Parathyroid adenoma (tissue), 2 donors: ENCODE results near the gene SAPCD1.
"Not testable (repeated sequence)": the region's sequence is repeated elsewhere in the genome, so short reads cannot be mapped to it uniquely, and the experiment has no call there.

Experiments
- H2AFZ ChIP-seq: fragments of 300-600 bp; sonication (generic); one replicate; pipeline ENCODE4 v1.7.0; 2017; ENCODE audit warnings: antibody characterized with exemption, mild to moderate bottlenecking
- H3K27ac ChIP-seq: fragments of 300-600 bp; sonication (generic); one replicate; pipeline ENCODE4 v1.7.0; 2017
- H3K27me3 ChIP-seq: fragments of 300-600 bp; sonication (generic); one replicate; pipeline ENCODE4 v1.7.0; 2017; ENCODE audit warnings: low read length; ENCODE audit not compliant: control insufficient read depth, insufficient read depth
- H3K36me3 ChIP-seq: fragments of 300-600 bp; sonication (generic); one replicate; pipeline ENCODE4 v1.7.0; 2017; ENCODE audit warnings: low read length; ENCODE audit not compliant: control insufficient read depth, insufficient read depth
- H3K4me1 ChIP-seq: fragments of 300-600 bp; sonication (generic); one replicate; pipeline ENCODE4 v1.7.0; 2017; ENCODE audit warnings: control low read depth
- H3K4me2 ChIP-seq: fragments of 300-600 bp; sonication (generic); one replicate; pipeline ENCODE4 v1.7.0; 2017; ENCODE audit warnings: low read length
- H3K4me3 ChIP-seq: fragments of 300-600 bp; sonication (generic); one replicate; pipeline ENCODE4 v1.7.0; 2017; ENCODE audit warnings: low read depth, low read length
- H3K79me2 ChIP-seq: fragments of 300-600 bp; sonication (generic); one replicate; pipeline ENCODE4 v1.7.0; 2017; ENCODE audit warnings: control low read depth
- H3K9ac ChIP-seq: fragments of 300-600 bp; sonication (generic); one replicate; pipeline ENCODE4 v1.7.0; 2017; ENCODE audit warnings: mild to moderate bottlenecking
- H3K9me3 ChIP-seq: fragments of 300-600 bp; sonication (generic); one replicate; pipeline ENCODE4 v1.7.0; 2017; ENCODE audit warnings: low read length; ENCODE audit not compliant: control insufficient read depth
- TF ChIP-seq, protein P1 (sequence below): fragments of 300-600 bp; sonication (generic); IDR thresholded peaks from one replicate; pipeline ENCODE4 v1.7.0; 2017; ENCODE audit warnings: antibody characterized with exemption, mild to moderate bottlenecking
- donor health status: primary hyperparathyroidism.

The SAPCD1 gene

DNA sequence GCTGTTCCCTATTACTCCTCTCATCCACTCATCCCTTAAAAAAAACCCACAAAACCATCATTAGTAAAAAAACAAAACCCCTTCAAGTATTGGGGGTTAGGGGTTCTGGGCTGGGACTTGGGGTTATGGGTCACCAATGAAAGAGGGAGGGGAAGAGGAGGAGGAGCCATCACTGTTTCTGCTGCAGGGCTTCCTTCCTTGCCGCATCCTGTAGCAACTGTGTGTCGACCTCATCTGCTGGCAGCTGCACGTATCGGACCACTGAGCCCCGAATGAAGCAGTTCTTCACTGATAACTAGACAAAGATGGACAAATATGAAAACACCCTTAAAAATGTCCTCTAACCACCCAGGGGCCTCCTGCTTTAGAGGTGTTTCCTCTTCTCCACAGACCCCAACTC is 35.1 kb downstream of the SAPCD1 start:
- no peaks in the 10 kb centered on the region for H3K79me2 ChIP-seq
- no peak overlapping the region for H3K27ac ChIP-seq
- H3K4me3 ChIP-seq = no peak overlapping the region
- no peaks in the 10 kb centered on the region for H3K27me3 ChIP-seq
- H2AFZ ChIP-seq = no peak overlapping the region
- peaks cover 8% of the 10 kb centered on the region for H3K4me1 ChIP-seq
- no peaks in the 10 kb centered on the region for H3K36me3 ChIP-seq
- no peak overlapping the region for H3K4me2 ChIP-seq
- no peaks in the 10 kb centered on the region for H3K9me3 ChIP-seq
- TF ChIP-seq, protein P1, sequence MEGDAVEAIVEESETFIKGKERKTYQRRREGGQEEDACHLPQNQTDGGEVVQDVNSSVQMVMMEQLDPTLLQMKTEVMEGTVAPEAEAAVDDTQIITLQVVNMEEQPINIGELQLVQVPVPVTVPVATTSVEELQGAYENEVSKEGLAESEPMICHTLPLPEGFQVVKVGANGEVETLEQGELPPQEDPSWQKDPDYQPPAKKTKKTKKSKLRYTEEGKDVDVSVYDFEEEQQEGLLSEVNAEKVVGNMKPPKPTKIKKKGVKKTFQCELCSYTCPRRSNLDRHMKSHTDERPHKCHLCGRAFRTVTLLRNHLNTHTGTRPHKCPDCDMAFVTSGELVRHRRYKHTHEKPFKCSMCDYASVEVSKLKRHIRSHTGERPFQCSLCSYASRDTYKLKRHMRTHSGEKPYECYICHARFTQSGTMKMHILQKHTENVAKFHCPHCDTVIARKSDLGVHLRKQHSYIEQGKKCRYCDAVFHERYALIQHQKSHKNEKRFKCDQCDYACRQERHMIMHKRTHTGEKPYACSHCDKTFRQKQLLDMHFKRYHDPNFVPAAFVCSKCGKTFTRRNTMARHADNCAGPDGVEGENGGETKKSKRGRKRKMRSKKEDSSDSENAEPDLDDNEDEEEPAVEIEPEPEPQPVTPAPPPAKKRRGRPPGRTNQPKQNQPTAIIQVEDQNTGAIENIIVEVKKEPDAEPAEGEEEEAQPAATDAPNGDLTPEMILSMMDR = no peak
- H3K9ac ChIP-seq = no peak overlapping the region

DNA sequence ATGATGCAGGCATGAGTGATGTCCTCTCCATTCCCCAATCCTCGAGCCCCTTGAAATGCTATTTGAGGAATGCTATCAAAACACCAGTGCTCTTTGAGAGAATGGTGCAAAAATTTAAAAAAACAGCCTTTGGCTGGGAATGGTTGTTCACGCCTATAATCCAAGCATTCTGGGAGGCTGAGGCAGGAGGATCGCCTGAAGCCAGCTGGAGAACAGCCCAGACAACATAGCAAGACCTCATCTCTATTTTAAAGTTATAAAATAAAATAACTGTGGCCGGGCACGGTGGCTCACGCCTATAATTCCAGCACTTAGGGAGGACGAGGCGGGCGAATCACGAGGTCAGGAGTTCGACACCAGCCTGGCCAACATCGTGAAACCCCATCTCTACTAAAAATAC is 37.3 kb downstream of the SAPCD1 start:
- no peak overlapping the region for H3K9ac ChIP-seq
- no peak overlapping the region for H3K4me2 ChIP-seq
- no peaks in the 10 kb centered on the region for H3K9me3 ChIP-seq
- H2AFZ ChIP-seq = no peak overlapping the region
- H3K27me3 ChIP-seq = no peaks in the 10 kb centered on the region
- no peak overlapping the region for H3K4me3 ChIP-seq
- no peaks in the 10 kb centered on the region for H3K79me2 ChIP-seq
- H3K36me3 ChIP-seq = no peaks in the 10 kb centered on the region
- no peak overlapping the region for H3K27ac ChIP-seq
- TF ChIP-seq, protein P1 = no peak
- peaks cover 6% of the 10 kb centered on the region for H3K4me1 ChIP-seq

DNA sequence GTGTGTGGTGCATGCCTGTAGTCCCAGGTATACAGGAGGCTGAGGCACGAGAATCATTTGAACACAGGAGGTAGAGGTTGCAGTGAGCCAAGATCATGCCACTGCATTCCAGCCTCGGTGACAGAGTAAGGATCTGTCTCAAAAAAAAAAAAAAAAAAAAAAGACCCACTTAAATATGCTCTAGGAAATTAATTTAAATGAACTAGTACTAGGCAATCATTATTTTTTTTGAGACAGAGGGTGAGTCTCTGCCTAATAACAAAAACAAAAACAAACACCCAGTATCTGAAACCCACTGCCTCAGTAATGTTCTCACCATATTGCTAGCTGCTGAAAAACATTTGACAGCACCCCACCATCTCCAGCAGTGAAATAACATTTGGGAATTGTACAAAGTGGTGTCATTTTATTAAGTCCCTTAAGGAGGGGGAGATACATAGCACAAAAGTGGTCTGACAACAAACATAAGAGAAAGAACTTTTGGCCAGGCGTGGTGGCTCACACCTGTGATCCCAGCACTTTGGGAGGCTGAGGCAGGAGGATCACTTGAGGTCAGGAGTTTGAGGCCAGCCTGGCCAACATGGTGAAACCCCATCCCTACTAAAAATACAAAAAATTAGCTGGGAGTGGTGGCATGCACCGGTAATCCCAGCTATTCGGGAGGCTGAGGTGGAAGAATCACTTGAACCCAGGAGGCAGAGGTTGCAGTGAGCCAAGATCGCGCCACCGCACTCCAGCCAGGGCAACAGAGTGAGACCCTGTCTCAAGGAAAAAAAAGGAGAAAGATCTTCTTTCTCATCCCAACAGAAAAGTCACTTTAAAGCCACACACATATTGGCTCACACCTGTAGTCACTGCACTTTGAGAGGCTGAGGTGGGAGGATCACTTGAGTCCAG is 38.8 kb downstream of the SAPCD1 start:
- not testable (repeated sequence) for H3K27me3 ChIP-seq, H3K4me1 ChIP-seq, H3K36me3 ChIP-seq, H2AFZ ChIP-seq, H3K9me3 ChIP-seq, H3K27ac ChIP-seq, H3K4me3 ChIP-seq, H3K9ac ChIP-seq, H3K4me2 ChIP-seq, H3K79me2 ChIP-seq

DNA sequence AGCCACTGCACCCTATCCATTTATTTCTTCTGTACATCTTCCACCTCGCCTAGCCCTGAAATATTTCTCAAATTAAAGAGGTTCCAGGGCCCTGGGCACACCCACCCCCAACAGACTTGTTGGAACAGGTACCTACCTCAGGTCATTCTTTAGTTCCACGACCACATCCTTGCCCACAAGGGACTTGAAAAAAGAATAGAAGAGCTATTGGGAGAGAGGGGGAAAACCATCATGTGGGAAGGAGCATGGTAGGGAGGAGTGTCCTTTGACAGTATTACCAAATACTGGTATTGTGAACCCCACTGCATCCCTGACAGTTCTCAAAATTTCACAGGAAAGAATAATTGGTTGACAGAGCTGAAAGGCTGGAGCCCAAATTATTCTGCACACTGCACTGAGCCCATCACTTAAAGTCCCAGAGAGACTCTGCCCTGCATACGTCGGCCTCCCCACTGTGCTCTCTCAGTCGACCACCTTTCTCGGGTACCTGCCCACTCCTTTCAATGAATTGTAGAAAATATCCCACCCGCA is 43.5 kb downstream of the SAPCD1 start:
- H3K4me2 ChIP-seq = peak overlapping the region; percentile 99
- no peaks in the 10 kb centered on the region for H3K27me3 ChIP-seq
- no peaks in the 10 kb centered on the region for H3K79me2 ChIP-seq
- peaks cover 4% of the 10 kb centered on the region for H3K4me1 ChIP-seq
- TF ChIP-seq, protein P1 = no peak
- no peaks in the 10 kb centered on the region for H3K9me3 ChIP-seq
- peak overlapping the region; percentile 38 for H3K9ac ChIP-seq
- no peaks in the 10 kb centered on the region for H3K36me3 ChIP-seq
- H3K4me3 ChIP-seq = peak overlapping the region; percentile 94
- H3K27ac ChIP-seq = peak overlapping the region; percentile 92
- H2AFZ ChIP-seq = peak overlapping the region; percentile 87

DNA sequence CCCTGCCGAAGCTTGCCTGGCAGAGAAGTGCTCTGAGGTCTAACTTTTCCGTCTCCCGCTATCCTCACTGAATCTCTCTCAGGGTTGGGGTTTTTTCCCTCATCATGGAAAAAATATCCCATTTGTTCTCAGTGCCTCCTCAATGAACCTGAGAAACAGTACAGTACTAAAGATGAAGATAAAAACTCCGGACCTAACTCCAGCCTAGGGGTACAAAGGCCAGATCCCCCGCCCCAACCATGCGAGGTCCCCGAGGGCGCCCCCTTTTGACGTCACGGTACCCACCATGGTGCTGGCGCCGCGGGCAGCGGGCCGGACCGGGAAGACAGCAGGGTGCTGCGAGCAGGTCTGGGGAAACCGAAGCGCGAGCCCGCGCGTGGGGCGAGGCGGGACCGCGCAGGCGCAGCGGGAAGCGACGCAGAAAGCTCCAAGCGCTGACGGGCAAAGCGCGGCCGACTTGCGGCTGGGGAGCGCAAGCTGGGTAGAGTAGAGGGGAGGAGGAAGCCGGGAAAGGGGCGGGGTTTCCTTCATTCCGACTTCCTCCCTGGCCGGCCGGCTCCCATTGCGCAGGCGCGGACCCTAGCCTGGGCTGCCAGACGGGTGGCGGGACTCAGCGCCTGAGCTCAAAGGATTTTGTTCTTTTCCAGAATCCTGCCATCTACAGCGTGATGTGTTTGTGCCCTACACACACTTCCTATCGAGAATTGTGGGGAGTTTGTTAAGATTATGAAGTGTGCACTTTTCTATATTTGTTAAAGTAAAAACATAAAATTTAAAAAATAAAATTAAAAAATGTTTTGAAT is 44.2 kb downstream of the SAPCD1 start, which contains the start of gene LSM2:
TSS of gene LSM2 (minus strand) at position 497 of the 803 bp plus-strand sequence. CDS start at position 288, 209 bp downstream.
- peak within 1 kb of the TSS; percentile 87 for H2AFZ ChIP-seq
- H3K9ac ChIP-seq = peak within 1 kb of the TSS; percentile 38
- peak within 1 kb of the TSS; percentile 94 for H3K4me3 ChIP-seq
- TF ChIP-seq, protein P1 = peak; percentile 40
- H3K27ac ChIP-seq = peak within 1 kb of the TSS; percentile 92
- H3K79me2 ChIP-seq = no peaks in the 10 kb centered on the region
- peaks cover 4% of the 10 kb centered on the region for H3K4me1 ChIP-seq
- H3K4me2 ChIP-seq = peak within 1 kb of the TSS; percentile 99
- H3K36me3 ChIP-seq = no peaks in the 10 kb centered on the region
- no peaks in the 10 kb centered on the region for H3K27me3 ChIP-seq
- H3K9me3 ChIP-seq = no peaks in the 10 kb centered on the region

DNA sequence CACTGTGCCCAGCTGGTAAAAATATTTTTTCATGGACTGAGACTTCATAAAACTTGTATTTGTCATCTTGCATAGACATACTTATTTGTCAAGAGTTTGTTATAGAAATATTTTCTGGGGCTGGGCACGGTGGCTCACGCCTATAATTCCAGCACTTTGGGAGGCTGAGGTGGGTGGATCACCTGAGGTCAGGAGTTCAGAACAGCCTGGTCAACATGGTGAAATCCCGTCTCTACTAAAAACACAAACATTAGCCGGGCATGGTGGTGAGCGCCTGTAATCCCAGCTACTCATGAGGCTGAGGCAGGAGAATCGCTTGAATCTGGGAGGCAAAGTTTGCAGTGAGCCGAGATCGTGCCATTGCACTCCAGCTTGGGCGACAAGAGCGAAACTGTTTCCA is 46.1 kb downstream of the SAPCD1 start:
- not testable (repeated sequence) for H3K4me1 ChIP-seq, H3K27ac ChIP-seq, H3K4me2 ChIP-seq, H3K36me3 ChIP-seq, H3K9ac ChIP-seq, H3K4me3 ChIP-seq, H3K79me2 ChIP-seq, H3K27me3 ChIP-seq, H3K9me3 ChIP-seq, H2AFZ ChIP-seq
